ENCODE results near the gene C8A.

Gene C8A

GRCh38 chr1:56854521-56855099 lies at the start of gene C8A:
C8A (plus strand) TSS chr1:56854797; CDS start chr1:56854902, 105 bp downstream.
- DNase-seq, result no peak

GRCh38 chr1:56806804-56807203 lies 47.8 kb upstream of the C8A start:
- DNase-seq, result no peak

- no peak for DNase-seq
Measured at GRCh38 chr1:56808410-56808809, 46.2 kb upstream of the C8A start.

GRCh38 chr1:56811331-56811730 lies 43.3 kb upstream of the C8A start:
- DNase-seq, result no peak

- DNase-seq, result no peak
Measured at GRCh38 chr1:56814205-56814604, 40.4 kb upstream of the C8A start.

- DNase-seq, result no peak
Measured at GRCh38 chr1:56816264-56816663, 38.3 kb upstream of the C8A start.

- no peak for DNase-seq
Measured at GRCh38 chr1:56816909-56817308, 37.7 kb upstream of the C8A start.

GRCh38 chr1:56817716-56818463 lies 36.7 kb upstream of the C8A start:
- no peak for DNase-seq

- DNase-seq, result no peak
Measured at GRCh38 chr1:56819387-56819899, 35.2 kb upstream of the C8A start, which contains the start of gene FYB2. FYB2 (minus strand) TSS chr1:56819404; CDS start chr1:56819290, 114 bp downstream.

- peak; percentile 38 for DNase-seq
Measured at GRCh38 chr1:56820755-56821461, 33.7 kb upstream of the C8A start.

- no peak for DNase-seq
Measured at GRCh38 chr1:56821462-56821797, 33.2 kb upstream of the C8A start.

- DNase-seq, result no peak
Measured at GRCh38 chr1:56824271-56824670, 30.3 kb upstream of the C8A start.

GRCh38 chr1:56824938-56825337 lies 29.7 kb upstream of the C8A start:
- DNase-seq, result no peak

GRCh38 chr1:56825436-56825835 lies 29.2 kb upstream of the C8A start:
- no peak for DNase-seq

GRCh38 chr1:56827711-56828110 lies 26.9 kb upstream of the C8A start:
- no peak for DNase-seq

GRCh38 chr1:56830052-56830451 lies 24.5 kb upstream of the C8A start:
- DNase-seq, result no peak

GRCh38 chr1:56831871-56832693 lies 22.5 kb upstream of the C8A start:
- DNase-seq, result peak; percentile 66

- no peak for DNase-seq
Measured at GRCh38 chr1:56833088-56833487, 21.5 kb upstream of the C8A start.

- no peak for DNase-seq
Measured at GRCh38 chr1:56834137-56834900, 20.3 kb upstream of the C8A start.

GRCh38 chr1:56835657-56836056 lies 18.9 kb upstream of the C8A start:
- no peak for DNase-seq

GRCh38 chr1:56836359-56836758 lies 18.2 kb upstream of the C8A start:
- no peak for DNase-seq

GRCh38 chr1:56837244-56837939 lies 17.2 kb upstream of the C8A start:
- DNase-seq, result no peak
